IMR-90 (cell line): ENCODE measurements around the gene NKAPL. TPM values are rescaled to one million over a fixed set of nuclear protein-coding genes. Genes with fewer than 3 reads are reported as not detected.

ENCODE experiments used
- ATAC-seq: fragments of 200-7000 bp; cut with Tn5 transposase; 2 replicates; pipeline ENCODE4 v1.9.1; 2020; ENCODE audit warnings: low read depth, mild to moderate bottlenecking, moderate library complexity
- BruUV-seq: library from RNA; stranded (reverse); fragments of 400-500 nt; replicated peaks from 2 replicates; lab custom pipeline; 2021; lab: Mats Ljungman, UMichigan
- CTCF ChIA-PET: fragments of 300-600 bp; formaldehyde crosslinking; extraction: SDS; loops from one replicate; lab custom pipeline; 2021; ENCODE audit warnings: antibody characterized with exemption; lab: Yijun Ruan, JAX
- POLR2A ChIA-PET: fragments of 300-600 bp; sonication (Branson Sonifier 250); formaldehyde crosslinking; loops from one replicate; lab custom pipeline; 2022; ENCODE audit warnings: antibody characterized with exemption; ENCODE audit not compliant: unreplicated experiment; lab: Charles Lee
- DNase-seq: peaks from one replicate; pipeline ENCODE4 v3.0.0; 2013
- H2AFZ ChIP-seq: replicated peaks from 2 replicates; pipeline ENCODE3; 2013; ENCODE audit warnings: low read length, mild to moderate bottlenecking; ENCODE audit not compliant: poor library complexity
- H2AK5ac ChIP-seq: 2 replicates; pipeline ENCODE4 v1.6.1; 2013; ENCODE audit warnings: low read depth, low read length, inconsistent platforms
- H2AK9ac ChIP-seq: replicated peaks from 2 replicates; pipeline ENCODE3; 2013; ENCODE audit warnings: mild to moderate bottlenecking, low read depth, low read length, moderate library complexity; ENCODE audit not compliant: poor library complexity
- H2BK120ac ChIP-seq: 2 replicates; pipeline ENCODE4 v1.6.1; 2013; ENCODE audit warnings: low read depth, low read length, inconsistent platforms
- H2BK15ac ChIP-seq: 3 replicates; pipeline ENCODE4 v1.6.1; 2013; ENCODE audit warnings: low read depth, low read length, inconsistent platforms
- H2BK20ac ChIP-seq: 2 replicates; pipeline ENCODE4 v1.6.1; 2013; ENCODE audit warnings: low read depth, mild to moderate bottlenecking, inconsistent platforms, low read length, moderate library complexity
- H2BK5ac ChIP-seq: 2 replicates; pipeline ENCODE4 v1.6.1; 2013; ENCODE audit warnings: mild to moderate bottlenecking, low read depth, low read length, inconsistent platforms; ENCODE audit not compliant: poor library complexity, severe bottlenecking
- H3K14ac ChIP-seq: replicated peaks from 2 replicates; pipeline ENCODE4 v1.6.1; 2013; ENCODE audit warnings: low read depth, low read length, inconsistent platforms
- H3K18ac ChIP-seq: 2 replicates; pipeline ENCODE4 v1.6.1; 2013; ENCODE audit warnings: low read depth, low read length, control low read depth
- H3K23ac ChIP-seq: 2 replicates; pipeline ENCODE4 v1.6.1; 2013; ENCODE audit warnings: low read depth, low read length, inconsistent platforms
- H3K27ac ChIP-seq: 2 replicates; pipeline ENCODE4 v1.5.1; 2013; ENCODE audit warnings: mild to moderate bottlenecking, control low read depth, low read length; ENCODE audit not compliant: insufficient read depth
- H3K27me3 ChIP-seq: 2 replicates; pipeline ENCODE4 v1.6.1; 2013; ENCODE audit warnings: low read length; ENCODE audit not compliant: control insufficient read depth, insufficient read depth
- H3K36me3 ChIP-seq: 2 replicates; pipeline ENCODE4 v1.6.1; 2013; ENCODE audit warnings: low read length, mixed read lengths; ENCODE audit not compliant: control insufficient read depth, insufficient read depth
- H3K4ac ChIP-seq: 2 replicates; pipeline ENCODE4 v1.6.1; 2013; ENCODE audit warnings: low read depth, low read length, inconsistent platforms
- H3K4me1 ChIP-seq: 2 replicates; pipeline ENCODE4 v1.6.1; 2013; ENCODE audit warnings: low read length, mixed read lengths; ENCODE audit not compliant: control insufficient read depth, insufficient read depth
- H3K4me2 ChIP-seq: 2 replicates; pipeline ENCODE4 v1.6.1; 2013; ENCODE audit warnings: low read depth, mild to moderate bottlenecking, control low read depth, low read length, moderate library complexity
- H3K4me3 ChIP-seq: 2 replicates; pipeline ENCODE4 v1.5.1; 2013; ENCODE audit warnings: low read depth, mild to moderate bottlenecking, control low read depth, low read length, moderate library complexity; ENCODE audit not compliant: insufficient read depth
- H3K56ac ChIP-seq: 2 replicates; pipeline ENCODE4 v1.6.1; 2013; ENCODE audit warnings: low read length, inconsistent platforms; ENCODE audit not compliant: insufficient read depth; ENCODE audit errors: extremely low read depth
- H3K79me1 ChIP-seq, 2 experiments: 2 replicates each; pipeline ENCODE4 v1.6.1; 2013; ENCODE audit warnings: low read length in 2 of 2, inconsistent platforms in 1 of 2, low read depth in 1 of 2
- H3K9ac ChIP-seq: 2 replicates; pipeline ENCODE4 v1.6.1; 2013; ENCODE audit warnings: low read depth, low read length, control low read depth
- H3K9me1 ChIP-seq: 2 replicates; pipeline ENCODE4 v1.6.1; 2013; ENCODE audit warnings: low read length, inconsistent platforms; ENCODE audit not compliant: insufficient read depth
- H3K9me3 ChIP-seq: 2 replicates; pipeline ENCODE4 v1.6.1; 2013; ENCODE audit warnings: low read length; ENCODE audit not compliant: control insufficient read depth, insufficient read depth
- H4K20me1 ChIP-seq: 2 replicates; pipeline ENCODE4 v1.6.1; 2013; ENCODE audit warnings: low read length, inconsistent platforms; ENCODE audit not compliant: insufficient read depth
- H4K5ac ChIP-seq: 2 replicates; pipeline ENCODE4 v1.6.1; 2013; ENCODE audit warnings: mild to moderate bottlenecking, low read depth, low read length, control low read depth
- H4K8ac ChIP-seq, 2 experiments: 2 replicates each; pipeline ENCODE4 v1.6.1; 2013; ENCODE audit warnings: low read depth in 2 of 2, low read length in 2 of 2, control low read depth in 1 of 2, inconsistent platforms in 1 of 2
- H4K91ac ChIP-seq: 2 replicates; pipeline ENCODE4 v1.6.1; 2013; ENCODE audit warnings: low read depth, low read length, inconsistent platforms; ENCODE audit not compliant: insufficient read depth
- CHD1 ChIP-seq: IDR thresholded peaks from 2 replicates; pipeline ENCODE4 v1.6.1; 2012; ENCODE audit warnings: low read depth, low read length, improper control_type of control experiment
- CTCF ChIP-seq: conservative IDR thresholded peaks from 2 replicates; pipeline ENCODE4 v1.5.1; 2012; ENCODE audit warnings: mild to moderate bottlenecking, low read depth, low read length, improper control_type of control experiment
- ELK1 ChIP-seq: fragments of 150-350 bp; IDR thresholded peaks from 2 replicates; pipeline ENCODE4 v1.6.1; 2016; ENCODE audit warnings: low read depth, mild to moderate bottlenecking, low read length, moderate library complexity, borderline replicate concordance
- FOS ChIP-seq: fragments of 150-350 bp; IDR thresholded peaks from 2 replicates; pipeline ENCODE4 v1.6.1; 2016; ENCODE audit warnings: low read depth, low read length
- MAFK ChIP-seq: IDR thresholded peaks from 2 replicates; pipeline ENCODE4 v1.6.1; 2012; ENCODE audit warnings: low read depth, low read length, improper control_type of control experiment
- MAZ ChIP-seq: IDR thresholded peaks from 2 replicates; pipeline ENCODE4 v1.6.1; 2012; ENCODE audit warnings: low read depth, mild to moderate bottlenecking, low read length, improper control_type of control experiment, moderate library complexity, borderline replicate concordance
- MXI1 ChIP-seq: IDR thresholded peaks from 2 replicates; pipeline ENCODE4 v1.6.1; 2012; ENCODE audit warnings: low read depth, mild to moderate bottlenecking, low read length, moderate library complexity, borderline replicate concordance
- NFE2L2 ChIP-seq: fragments of 150-350 bp; IDR thresholded peaks from 2 replicates; pipeline ENCODE4 v1.6.1; 2016; ENCODE audit warnings: low read depth, mild to moderate bottlenecking, low read length
- RAD21 ChIP-seq: IDR thresholded peaks from 2 replicates; pipeline ENCODE4 v1.6.1; 2012; ENCODE audit warnings: low read length, improper control_type of control experiment
- RCOR1 ChIP-seq: IDR thresholded peaks from 2 replicates; pipeline ENCODE4 v1.6.1; 2012; ENCODE audit warnings: mild to moderate bottlenecking, low read length, improper control_type of control experiment; ENCODE audit not compliant: insufficient replicate concordance
- SMC3 ChIP-seq: fragments of 150-350 bp; IDR thresholded peaks from 2 replicates; pipeline ENCODE4 v1.6.1; 2016; ENCODE audit warnings: low read depth, mild to moderate bottlenecking, antibody characterized with exemption, low read length, moderate library complexity
- WGBS, 2 experiments: methylation state at CpG; one replicate each; pipeline versions ENCODE4 v1.1.5 to v1.1.7; 2013; ENCODE audit warnings: missing lambda C conversion rate in 2 of 2; ENCODE audit not compliant: insufficient read length in 1 of 2; ENCODE audit errors: extremely low coverage in 2 of 2; 5-methylcytosine and 5-hydroxymethylcytosine counted together
- dilution Hi-C: fragments of 300-500 bp; cut with HindIII; formaldehyde crosslinking; loops from one replicate; pipeline ENCODE4 v1.14.3; 2018; ENCODE audit warnings: low sequenced_read_pairs; ENCODE audit not compliant: unreplicated experiment
- in situ Hi-C: fragments of 300-500 bp; cut with MboI; formaldehyde crosslinking; loops from 3 replicates; pipeline ENCODE4 v1.14.3; 2019; ENCODE audit warnings: low sequenced_read_pairs, inconsistent platforms, mixed read lengths
- intact Hi-C: fragments of 100-400 bp; cut with micrococcal nuclease; formaldehyde crosslinking; loops from 2 replicates; pipeline ENCODE4 v1.10.0; 2022
- polyA plus RNA-seq, 3 experiments: library from polyadenylated mRNA; depleted of rRNA; stranded (reverse); fragments of >200 nt; gene quantifications; 2 replicates each; pipeline ENCODE4 v1.2.3, GENCODE V29; 2012; ENCODE audit warnings: low replicate concordance in 1 of 3
- total RNA-seq: library from RNA; depleted of rRNA; stranded (reverse); fragments of >200 nt; gene quantifications from 2 replicates; pipeline ENCODE4 v1.2.3, GENCODE V29; 2012

Gene NKAPL
- total and polyA plus RNA-seq, 2 of the 4 experiments (the other 2 are of a cell fraction), result 0.51 to 0.54 TPM

- TF ChIP-seq MXI1 (no peak), FOS (no peak)
Measured at GRCh38 chr6:28280595-28281287, 21.6 kb downstream of the NKAPL start (continued).

GRCh38 chr6:28281288-28282064 is 22.4 kb downstream of the NKAPL start, which contains the start of gene PGBD1:
Gene PGBD1 (plus strand): TSS chr6:28281572. CDS start chr6:28283814, 2,242 bp downstream.
- H4K91ac ChIP-seq, result peak within 1 kb of the TSS; percentile 85
- no peaks in the 10 kb centered on the region; the same call in 1 of the 2 replicates for H3K9me1 ChIP-seq
- ChIA-PET CTCF (no interaction called here), POLR2A (interaction anchor here (0.6 to 1.0 kb wide), 2 partner anchors 16 to 30 kb away, joined by 5 to 7 read pairs; no protein-coding TSS in a partner anchor)
- peak within 1 kb of the TSS; percentile 94 for H3K4me2 ChIP-seq
- peaks cover 3% of the 10 kb centered on the region for H3K9me3 ChIP-seq
- no peaks in the 10 kb centered on the region for H4K20me1 ChIP-seq
- ATAC-seq, result peak; percentile 97
- H4K8ac ChIP-seq, result peak within 1 kb of the TSS; percentile 93 to 94
- BruUV-seq, result no TSS peak
- in situ Hi-C loops (no loop called here), dilution Hi-C loops (no loop called here), intact Hi-C loops (loop anchor here (1.0 to 2.0 kb wide), 2 partner anchors 29 to 75 kb away; partner anchors contain the start of gene ZKSCAN4)
- H3K27ac ChIP-seq, result peak within 1 kb of the TSS; percentile 61
- peak within 1 kb of the TSS; percentile 98 for H2AFZ ChIP-seq
- peak within 1 kb of the TSS; percentile 95 for H3K4me3 ChIP-seq
- peak within 1 kb of the TSS; percentile 53; the same call in 1 of the 2 replicates for H3K23ac ChIP-seq
- H3K14ac ChIP-seq, result peak within 1 kb of the TSS; percentile 98
- H2BK15ac ChIP-seq, result no peak within 1 kb of the TSS
- peaks cover 3% of the 10 kb centered on the region; the same call in 1 of the 2 replicates for H3K4me1 ChIP-seq
- peak within 1 kb of the TSS; percentile 95 for H4K5ac ChIP-seq
- peak within 1 kb of the TSS; percentile 88 for H3K9ac ChIP-seq
- peak within 1 kb of the TSS; percentile 67 for H2BK5ac ChIP-seq
- H3K36me3 ChIP-seq, result peaks cover 14% of the 10 kb centered on the region
- no peak within 1 kb of the TSS for H2AK5ac ChIP-seq
- H3K18ac ChIP-seq, result peak within 1 kb of the TSS; percentile 64
- no peaks in the 10 kb centered on the region for H3K27me3 ChIP-seq
- peak; percentile 77 for DNase-seq
- peak within 1 kb of the TSS; percentile 61; the same call in 1 of the 2 replicates for H2BK120ac ChIP-seq
- H3K79me1 ChIP-seq, result peaks cover 15 to 25% of the 10 kb centered on the region in 2 experiments
- peak within 1 kb of the TSS; percentile 69; the same call in 1 of the 2 replicates for H3K56ac ChIP-seq
- peak within 1 kb of the TSS; percentile 93 for H3K4ac ChIP-seq
- 0% methylated on average over 25 of the region's 50 CpGs; no CpG with 5 or more reads in 1 of the 2 experiments for WGBS, 2 experiments
- peak within 1 kb of the TSS; percentile 89 for H2AK9ac ChIP-seq
- no peak within 1 kb of the TSS; the same call in 1 of the 2 replicates for H2BK20ac ChIP-seq
- TF ChIP-seq SMC3 (no peak), FOS (no peak), CTCF (no peak), NFE2L2 (no peak), RAD21 (peak; percentile 21; the same call in 1 of the 2 replicates), RCOR1 (no peak), MAZ (no peak), ELK1 (no peak), CHD1 (no peak), MAFK (no peak)
